ENCODE measurements around the gene CDK15.

The CDK15 gene

DNA sequence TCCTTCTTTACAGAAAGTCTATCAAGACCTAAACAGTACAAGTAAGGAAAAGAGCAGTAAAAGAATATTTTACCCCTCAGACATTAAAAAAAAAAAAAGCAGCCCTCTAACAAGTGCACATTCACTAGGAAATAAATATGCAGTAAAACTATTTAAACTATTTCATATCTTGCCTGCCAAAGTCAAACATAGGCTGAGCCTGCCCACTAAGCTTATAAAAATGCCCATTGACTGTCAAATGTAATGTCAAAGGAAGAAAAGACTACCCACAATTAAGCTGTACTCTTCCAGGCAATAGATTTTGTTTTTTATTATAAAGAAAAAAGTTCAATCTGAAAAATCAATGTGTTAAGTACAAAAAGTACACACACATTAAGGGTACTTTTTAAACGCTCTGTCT lies 37.4 kb upstream of the CDK15 start (continued):
- TF ChIP-seq, protein P1, sequence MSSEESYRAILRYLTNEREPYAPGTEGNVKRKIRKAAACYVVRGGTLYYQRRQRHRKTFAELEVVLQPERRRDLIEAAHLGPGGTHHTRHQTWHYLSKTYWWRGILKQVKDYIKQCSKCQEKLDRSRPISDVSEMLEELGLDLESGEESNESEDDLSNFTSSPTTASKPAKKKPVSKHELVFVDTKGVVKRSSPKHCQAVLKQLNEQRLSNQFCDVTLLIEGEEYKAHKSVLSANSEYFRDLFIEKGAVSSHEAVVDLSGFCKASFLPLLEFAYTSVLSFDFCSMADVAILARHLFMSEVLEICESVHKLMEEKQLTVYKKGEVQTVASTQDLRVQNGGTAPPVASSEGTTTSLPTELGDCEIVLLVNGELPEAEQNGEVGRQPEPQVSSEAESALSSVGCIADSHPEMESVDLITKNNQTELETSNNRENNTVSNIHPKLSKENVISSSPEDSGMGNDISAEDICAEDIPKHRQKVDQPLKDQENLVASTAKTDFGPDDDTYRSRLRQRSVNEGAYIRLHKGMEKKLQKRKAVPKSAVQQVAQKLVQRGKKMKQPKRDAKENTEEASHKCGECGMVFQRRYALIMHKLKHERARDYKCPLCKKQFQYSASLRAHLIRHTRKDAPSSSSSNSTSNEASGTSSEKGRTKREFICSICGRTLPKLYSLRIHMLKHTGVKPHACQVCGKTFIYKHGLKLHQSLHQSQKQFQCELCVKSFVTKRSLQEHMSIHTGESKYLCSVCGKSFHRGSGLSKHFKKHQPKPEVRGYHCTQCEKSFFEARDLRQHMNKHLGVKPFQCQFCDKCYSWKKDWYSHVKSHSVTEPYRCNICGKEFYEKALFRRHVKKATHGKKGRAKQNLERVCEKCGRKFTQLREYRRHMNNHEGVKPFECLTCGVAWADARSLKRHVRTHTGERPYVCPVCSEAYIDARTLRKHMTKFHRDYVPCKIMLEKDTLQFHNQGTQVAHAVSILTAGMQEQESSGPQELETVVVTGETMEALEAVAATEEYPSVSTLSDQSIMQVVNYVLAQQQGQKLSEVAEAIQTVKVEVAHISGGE (tag by site-specific recombination; conservative IDR thresholded peaks at IDR 0.05; ENCODE audit: low read depth) = no peak
- no peak for TF ChIP-seq ZNF121 (tag by site-specific recombination; IDR thresholded peaks at IDR 0.05)
- no peak for TF ChIP-seq ZNF24 (tag by site-specific recombination; IDR thresholded peaks at IDR 0.05)

DNA sequence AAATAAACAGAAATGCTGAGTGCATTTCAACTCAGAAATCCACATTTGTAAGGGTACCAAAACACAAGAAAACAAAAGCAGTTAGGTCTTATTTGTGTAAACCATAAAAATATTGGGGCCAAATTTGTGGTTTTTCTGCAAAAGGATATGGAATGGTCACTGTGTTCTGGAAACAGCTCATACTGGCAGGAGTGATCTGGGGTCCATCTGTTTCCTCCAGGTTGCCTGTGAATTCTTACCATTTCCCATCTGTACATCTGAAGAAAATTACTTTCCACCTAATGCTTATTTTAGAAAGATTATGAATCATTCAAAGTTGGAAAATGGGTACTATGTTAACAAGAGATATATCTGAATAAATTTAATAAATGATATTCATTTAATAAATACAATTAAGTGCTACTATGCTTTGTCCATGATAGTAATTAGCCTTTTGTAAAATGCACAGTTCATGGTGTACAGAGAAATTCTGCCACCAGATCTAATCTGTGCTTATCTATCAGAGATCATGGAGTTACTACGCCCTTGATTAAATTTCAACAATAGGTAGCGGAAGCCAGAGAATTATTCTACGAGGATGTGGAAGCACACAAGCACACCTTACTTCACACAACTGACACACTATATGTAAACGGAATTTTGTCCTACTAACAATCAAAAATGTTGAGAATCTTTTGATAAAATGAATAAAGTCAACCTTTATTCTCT lies 36.5 kb upstream of the CDK15 start:
- Histone ChIP-seq H3K9me3 (ENCODE audit: control insufficient read depth, insufficient read depth, low read depth, low read length) (no peaks in the 10 kb centered on the region), H3K4me1 (ENCODE audit: control insufficient read depth, insufficient read depth, low read length) (peaks cover 6% of the 10 kb centered on the region), H3K36me3 (ENCODE audit: control insufficient read depth in 2 of 2, insufficient read depth in 1 of 2, low read length in 2 of 2) (peaks cover 4 to 15% of the 10 kb centered on the region in 2 experiments; a peak in 2 of 3 replicates), H3K27ac (ENCODE audit: extremely low read depth, low read depth, low read length) (no peak overlapping the region), H3K4me3 (ENCODE audit: low read depth, low read length) (no peak overlapping the region)
- POLR2A ChIA-PET = interaction anchor here (2.0 kb wide), 1 partner anchor 11 kb away, joined by 7 read pairs; the partner anchor contains the start of gene ALS2
- TF ChIP-seq, protein P2, sequence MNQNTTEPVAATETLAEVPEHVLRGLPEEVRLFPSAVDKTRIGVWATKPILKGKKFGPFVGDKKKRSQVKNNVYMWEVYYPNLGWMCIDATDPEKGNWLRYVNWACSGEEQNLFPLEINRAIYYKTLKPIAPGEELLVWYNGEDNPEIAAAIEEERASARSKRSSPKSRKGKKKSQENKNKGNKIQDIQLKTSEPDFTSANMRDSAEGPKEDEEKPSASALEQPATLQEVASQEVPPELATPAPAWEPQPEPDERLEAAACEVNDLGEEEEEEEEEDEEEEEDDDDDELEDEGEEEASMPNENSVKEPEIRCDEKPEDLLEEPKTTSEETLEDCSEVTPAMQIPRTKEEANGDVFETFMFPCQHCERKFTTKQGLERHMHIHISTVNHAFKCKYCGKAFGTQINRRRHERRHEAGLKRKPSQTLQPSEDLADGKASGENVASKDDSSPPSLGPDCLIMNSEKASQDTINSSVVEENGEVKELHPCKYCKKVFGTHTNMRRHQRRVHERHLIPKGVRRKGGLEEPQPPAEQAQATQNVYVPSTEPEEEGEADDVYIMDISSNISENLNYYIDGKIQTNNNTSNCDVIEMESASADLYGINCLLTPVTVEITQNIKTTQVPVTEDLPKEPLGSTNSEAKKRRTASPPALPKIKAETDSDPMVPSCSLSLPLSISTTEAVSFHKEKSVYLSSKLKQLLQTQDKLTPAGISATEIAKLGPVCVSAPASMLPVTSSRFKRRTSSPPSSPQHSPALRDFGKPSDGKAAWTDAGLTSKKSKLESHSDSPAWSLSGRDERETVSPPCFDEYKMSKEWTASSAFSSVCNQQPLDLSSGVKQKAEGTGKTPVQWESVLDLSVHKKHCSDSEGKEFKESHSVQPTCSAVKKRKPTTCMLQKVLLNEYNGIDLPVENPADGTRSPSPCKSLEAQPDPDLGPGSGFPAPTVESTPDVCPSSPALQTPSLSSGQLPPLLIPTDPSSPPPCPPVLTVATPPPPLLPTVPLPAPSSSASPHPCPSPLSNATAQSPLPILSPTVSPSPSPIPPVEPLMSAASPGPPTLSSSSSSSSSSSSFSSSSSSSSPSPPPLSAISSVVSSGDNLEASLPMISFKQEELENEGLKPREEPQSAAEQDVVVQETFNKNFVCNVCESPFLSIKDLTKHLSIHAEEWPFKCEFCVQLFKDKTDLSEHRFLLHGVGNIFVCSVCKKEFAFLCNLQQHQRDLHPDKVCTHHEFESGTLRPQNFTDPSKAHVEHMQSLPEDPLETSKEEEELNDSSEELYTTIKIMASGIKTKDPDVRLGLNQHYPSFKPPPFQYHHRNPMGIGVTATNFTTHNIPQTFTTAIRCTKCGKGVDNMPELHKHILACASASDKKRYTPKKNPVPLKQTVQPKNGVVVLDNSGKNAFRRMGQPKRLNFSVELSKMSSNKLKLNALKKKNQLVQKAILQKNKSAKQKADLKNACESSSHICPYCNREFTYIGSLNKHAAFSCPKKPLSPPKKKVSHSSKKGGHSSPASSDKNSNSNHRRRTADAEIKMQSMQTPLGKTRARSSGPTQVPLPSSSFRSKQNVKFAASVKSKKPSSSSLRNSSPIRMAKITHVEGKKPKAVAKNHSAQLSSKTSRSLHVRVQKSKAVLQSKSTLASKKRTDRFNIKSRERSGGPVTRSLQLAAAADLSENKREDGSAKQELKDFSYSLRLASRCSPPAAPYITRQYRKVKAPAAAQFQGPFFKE (tag by site-specific recombination; IDR thresholded peaks at IDR 0.05; ENCODE audit: borderline replicate concordance) = no peak
- no peak for TF ChIP-seq ZNF146 (tag by site-specific recombination; IDR thresholded peaks at IDR 0.05)
- TF ChIP-seq HIC1 (tag by site-specific recombination; IDR thresholded peaks at IDR 0.05) = no peak
- no peak for TF ChIP-seq OSR2 (tag by site-specific recombination; IDR thresholded peaks at IDR 0.05)
- no peak for TF ChIP-seq REPIN1 (tag by site-specific recombination; IDR thresholded peaks at IDR 0.05; ENCODE audit: low read depth)
- no peak for TF ChIP-seq FEZF1 (tag by site-specific recombination; IDR thresholded peaks at IDR 0.05)
- no peak for TF ChIP-seq KLF17 (tag by site-specific recombination; IDR thresholded peaks at IDR 0.05)
- TF ChIP-seq IKZF3 (tag by site-specific recombination; IDR thresholded peaks at IDR 0.05) = no peak
- TF ChIP-seq ZNF510 (tag by site-specific recombination; IDR thresholded peaks at IDR 0.05; ENCODE audit: insufficient replicate concordance) = no peak
- TF ChIP-seq ZNF114 (tag by site-specific recombination; IDR thresholded peaks at IDR 0.05) = no peak
- CTCF ChIA-PET = interaction anchor here (0.7 kb wide), 1 partner anchor 415 kb away, joined by 3 read pairs; no protein-coding TSS in a partner anchor

Data from HEK293 (cell line).